ENCODE measurements around the gene PTN.
A peak's percentile ranks its signal among the peaks of the same experiment; 100 is the strongest.

PTN gene, protein sequence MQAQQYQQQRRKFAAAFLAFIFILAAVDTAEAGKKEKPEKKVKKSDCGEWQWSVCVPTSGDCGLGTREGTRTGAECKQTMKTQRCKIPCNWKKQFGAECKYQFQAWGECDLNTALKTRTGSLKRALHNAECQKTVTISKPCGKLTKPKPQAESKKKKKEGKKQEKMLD

DNA sequence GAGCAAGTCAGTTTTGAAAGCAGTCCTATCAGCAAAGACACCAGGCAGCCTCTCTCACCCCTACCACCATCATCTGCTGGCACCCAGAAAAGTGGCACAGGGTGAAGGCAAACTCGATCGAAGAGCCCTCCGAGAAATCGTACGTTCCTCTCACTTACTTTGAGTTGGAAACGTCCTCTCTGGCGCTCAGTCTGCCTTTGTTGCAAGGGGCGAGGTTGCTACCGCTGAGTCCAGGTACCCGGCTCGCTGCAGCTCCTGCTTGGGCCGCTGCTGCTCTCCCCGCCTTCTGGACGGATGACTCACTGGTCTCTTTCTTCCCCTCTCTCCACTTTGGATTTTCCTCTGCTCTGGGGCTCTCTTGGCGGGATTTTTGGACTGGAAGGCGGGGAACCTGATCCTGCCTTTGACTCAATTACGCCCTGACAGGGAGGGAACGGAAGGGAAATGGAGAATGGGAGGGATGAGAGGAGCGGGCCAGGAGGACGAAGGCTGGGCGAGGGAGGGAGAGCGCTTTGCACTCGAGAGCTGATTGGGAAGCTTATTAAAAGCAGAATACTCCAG is at the start of gene PTN:
TSS of gene PTN (minus strand) at position 453 of the 561 bp plus-strand sequence. CDS start 88,760 bp downstream, outside the sequence.
- Histone ChIP-seq H3K4me1 (ENCODE audit: insufficient read depth, low read length) (no peaks in the 10 kb centered on the region), H3K27ac (ENCODE audit: low read length) (no peak within 1 kb of the TSS), H3K9me3 (ENCODE audit: insufficient read depth, low read length, severe bottlenecking) (no peaks in the 10 kb centered on the region), H3K4me3 (ENCODE audit: low read depth in 1 of 2, low read length in 2 of 2) (no peak within 1 kb of the TSS), H2AFZ (ENCODE audit: low read depth, low read length) (no peak within 1 kb of the TSS), H3K79me2 (ENCODE audit: insufficient read depth, low read length) (no peaks in the 10 kb centered on the region), H3K9ac (ENCODE audit: low read depth, low read length) (no peak within 1 kb of the TSS), H3K36me3 (ENCODE audit: insufficient read depth, low read length) (no peaks in the 10 kb centered on the region), H3K4me2 (ENCODE audit: insufficient read depth, low read length) (no peak within 1 kb of the TSS), H3K27me3 (ENCODE audit: insufficient read depth, low read length, poor library complexity) (no peaks in the 10 kb centered on the region), H4K20me1 (ENCODE audit: insufficient read depth, low read length) (no peaks in the 10 kb centered on the region)
- no peak for ATAC-seq (ENCODE audit: insufficient read depth, low read depth)
- no peak for DNase-seq
- TF ChIP-seq, protein P1, sequence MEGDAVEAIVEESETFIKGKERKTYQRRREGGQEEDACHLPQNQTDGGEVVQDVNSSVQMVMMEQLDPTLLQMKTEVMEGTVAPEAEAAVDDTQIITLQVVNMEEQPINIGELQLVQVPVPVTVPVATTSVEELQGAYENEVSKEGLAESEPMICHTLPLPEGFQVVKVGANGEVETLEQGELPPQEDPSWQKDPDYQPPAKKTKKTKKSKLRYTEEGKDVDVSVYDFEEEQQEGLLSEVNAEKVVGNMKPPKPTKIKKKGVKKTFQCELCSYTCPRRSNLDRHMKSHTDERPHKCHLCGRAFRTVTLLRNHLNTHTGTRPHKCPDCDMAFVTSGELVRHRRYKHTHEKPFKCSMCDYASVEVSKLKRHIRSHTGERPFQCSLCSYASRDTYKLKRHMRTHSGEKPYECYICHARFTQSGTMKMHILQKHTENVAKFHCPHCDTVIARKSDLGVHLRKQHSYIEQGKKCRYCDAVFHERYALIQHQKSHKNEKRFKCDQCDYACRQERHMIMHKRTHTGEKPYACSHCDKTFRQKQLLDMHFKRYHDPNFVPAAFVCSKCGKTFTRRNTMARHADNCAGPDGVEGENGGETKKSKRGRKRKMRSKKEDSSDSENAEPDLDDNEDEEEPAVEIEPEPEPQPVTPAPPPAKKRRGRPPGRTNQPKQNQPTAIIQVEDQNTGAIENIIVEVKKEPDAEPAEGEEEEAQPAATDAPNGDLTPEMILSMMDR (IDR thresholded peaks at IDR 0.05; ENCODE audit: borderline replicate concordance, extremely low read depth, low read length, poor library complexity, severe bottlenecking) = no peak
- TF ChIP-seq EZH2 (IDR thresholded peaks at IDR 0.05; ENCODE audit: borderline replicate concordance, low read depth, low read length, severe bottlenecking) = no peak

DNA sequence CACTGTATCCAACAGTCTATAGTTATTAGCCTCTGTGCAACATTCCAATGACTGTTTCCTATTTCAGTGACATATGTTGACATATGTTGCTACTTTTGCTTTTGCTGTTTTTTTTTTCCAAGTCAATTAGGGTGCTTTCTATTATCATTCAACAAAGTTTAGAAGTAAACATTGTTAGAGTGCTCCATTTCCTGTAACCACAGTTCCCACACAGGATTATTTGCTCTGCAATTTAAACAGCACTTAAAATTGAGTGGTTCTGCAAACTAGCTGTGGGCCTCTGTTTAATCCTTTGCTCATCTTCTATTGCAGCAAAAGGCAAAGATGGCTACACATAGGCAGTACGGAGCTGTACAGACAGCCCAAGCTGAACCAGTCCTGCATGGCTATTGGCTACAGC is 46.5 kb upstream of the PTN start:
- Histone ChIP-seq H3K36me3 (ENCODE audit: insufficient read depth, low read length) (no peaks in the 10 kb centered on the region), H4K20me1 (ENCODE audit: insufficient read depth, low read length) (no peaks in the 10 kb centered on the region), H3K4me3 (ENCODE audit: low read depth in 1 of 2, low read length in 2 of 2) (no peak overlapping the region), H3K9me3 (ENCODE audit: insufficient read depth, low read length, severe bottlenecking) (no peaks in the 10 kb centered on the region), H2AFZ (ENCODE audit: low read depth, low read length) (0 out of 2 replicates have a peak overlapping the region, but pooled peaks have one; percentile 16), H3K27me3 (ENCODE audit: insufficient read depth, low read length, poor library complexity) (no peaks in the 10 kb centered on the region), H3K79me2 (ENCODE audit: insufficient read depth, low read length) (no peaks in the 10 kb centered on the region), H3K27ac (ENCODE audit: low read length) (no peak overlapping the region), H3K9ac (ENCODE audit: low read depth, low read length) (no peak overlapping the region), H3K4me1 (ENCODE audit: insufficient read depth, low read length) (no peaks in the 10 kb centered on the region), H3K4me2 (ENCODE audit: insufficient read depth, low read length) (no peak overlapping the region)
- no peak for TF ChIP-seq EZH2 (IDR thresholded peaks at IDR 0.05; ENCODE audit: borderline replicate concordance, low read depth, low read length, severe bottlenecking)
- TF ChIP-seq, protein P1 (IDR thresholded peaks at IDR 0.05; ENCODE audit: borderline replicate concordance, extremely low read depth, low read length, poor library complexity, severe bottlenecking) = no peak
- ATAC-seq (ENCODE audit: insufficient read depth, low read depth) (no peak), DNase-seq (no peak)

DNA sequence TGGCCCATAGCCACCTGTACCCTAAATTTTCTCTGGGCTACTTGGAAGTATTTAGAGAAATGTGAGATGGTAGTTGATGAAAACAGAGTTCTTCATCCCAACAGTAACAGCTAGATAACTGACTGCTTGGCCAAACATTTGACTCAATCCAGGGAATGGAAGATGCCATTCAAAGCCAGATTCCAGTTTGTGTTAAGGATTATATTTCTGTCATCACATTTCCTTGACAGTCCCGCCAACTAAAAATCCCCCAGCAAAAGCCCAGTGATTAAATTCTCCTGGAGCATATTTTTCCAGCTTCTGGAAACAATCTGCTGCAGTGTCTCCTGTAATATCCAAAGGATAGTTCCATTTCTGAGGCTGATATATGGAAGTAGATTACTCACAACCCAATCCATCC is 45.4 kb upstream of the PTN start:
- no peak for TF ChIP-seq EZH2 (IDR thresholded peaks at IDR 0.05; ENCODE audit: borderline replicate concordance, low read depth, low read length, severe bottlenecking)
- TF ChIP-seq, protein P1 (IDR thresholded peaks at IDR 0.05; ENCODE audit: borderline replicate concordance, extremely low read depth, low read length, poor library complexity, severe bottlenecking) = no peak
- Histone ChIP-seq H3K4me2 (ENCODE audit: insufficient read depth, low read length) (no peak overlapping the region), H3K79me2 (ENCODE audit: insufficient read depth, low read length) (no peaks in the 10 kb centered on the region), H3K27ac (ENCODE audit: low read length) (no peak overlapping the region), H2AFZ (ENCODE audit: low read depth, low read length) (no peak overlapping the region), H4K20me1 (ENCODE audit: insufficient read depth, low read length) (no peaks in the 10 kb centered on the region), H3K9ac (ENCODE audit: low read depth, low read length) (no peak overlapping the region), H3K4me3 (ENCODE audit: low read depth in 1 of 2, low read length in 2 of 2) (no peak overlapping the region), H3K4me1 (ENCODE audit: insufficient read depth, low read length) (no peaks in the 10 kb centered on the region), H3K36me3 (ENCODE audit: insufficient read depth, low read length) (no peaks in the 10 kb centered on the region), H3K27me3 (ENCODE audit: insufficient read depth, low read length, poor library complexity) (no peaks in the 10 kb centered on the region), H3K9me3 (ENCODE audit: insufficient read depth, low read length, severe bottlenecking) (no peaks in the 10 kb centered on the region)
- DNase-seq (no peak), ATAC-seq (ENCODE audit: insufficient read depth, low read depth) (no peak)

Data from DND-41 (cell line).